Measurements from ENCODE around the gene RNF217. TPM values are rescaled to one million over a fixed set of nuclear protein-coding genes. Genes with fewer than 3 reads are reported as not detected.

The RNF217 gene
- total and polyA plus RNA-seq, 2 of the 13 experiments (the other 11 are each of a cell fraction or from before 2014, with no cell fraction given): 2.2 to 2.4 TPM

DNA sequence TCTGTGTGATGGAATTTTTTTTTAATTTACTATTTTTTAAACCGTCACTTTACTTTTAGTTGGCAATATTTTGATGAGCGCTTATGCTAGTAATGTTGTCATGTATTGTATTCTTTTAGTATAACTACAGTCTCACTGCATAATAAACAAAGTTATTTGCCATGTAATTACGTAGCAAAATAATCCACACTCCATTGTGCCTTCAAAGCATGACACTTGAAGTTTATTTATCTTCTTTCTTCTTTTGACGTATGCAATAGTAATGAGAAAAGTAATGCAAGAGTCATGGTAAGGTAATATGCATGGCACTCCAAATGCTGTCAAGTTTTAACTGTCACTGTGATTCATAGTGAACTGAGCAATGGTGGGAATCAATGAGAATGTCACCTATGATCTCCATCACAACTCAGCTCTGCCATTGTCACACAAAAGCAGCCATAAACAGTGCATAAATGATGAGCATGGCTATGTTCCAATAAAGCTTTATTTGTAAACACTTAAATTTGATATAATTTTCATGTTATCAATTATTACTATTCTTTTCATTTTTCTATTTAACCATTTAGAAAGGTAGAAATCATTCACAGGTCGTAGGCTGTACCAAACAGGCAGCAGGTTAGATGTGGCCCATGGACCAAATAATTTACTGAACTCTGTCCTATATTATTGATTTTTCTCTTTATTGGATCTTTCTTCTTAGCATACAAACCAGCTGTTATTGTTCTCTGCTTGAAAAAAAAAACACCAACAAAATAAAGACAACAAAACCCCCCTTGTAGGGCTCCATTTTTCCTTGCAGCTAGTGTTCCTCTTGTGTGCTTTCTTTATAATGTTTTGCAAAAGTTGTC lies 27.1 kb downstream of the RNF217 start:
- ChIA-PET CTCF (ENCODE audit: low intra/inter-chr PET ratio, low total read pairs) (no interaction called here), POLR2A (no interaction called here)
- no peak for TF ChIP-seq ZFX (CRISPR knock-in tag; IDR thresholded peaks at IDR 0.05; ENCODE audit: low read depth)
- no peak for TF ChIP-seq ZNF546 (CRISPR knock-in tag; conservative IDR thresholded peaks at IDR 0.05)
- no peak for TF ChIP-seq ATRX (CRISPR knock-in tag; IDR thresholded peaks at IDR 0.05; ENCODE audit: borderline replicate concordance)
- TF ChIP-seq, protein P1, sequence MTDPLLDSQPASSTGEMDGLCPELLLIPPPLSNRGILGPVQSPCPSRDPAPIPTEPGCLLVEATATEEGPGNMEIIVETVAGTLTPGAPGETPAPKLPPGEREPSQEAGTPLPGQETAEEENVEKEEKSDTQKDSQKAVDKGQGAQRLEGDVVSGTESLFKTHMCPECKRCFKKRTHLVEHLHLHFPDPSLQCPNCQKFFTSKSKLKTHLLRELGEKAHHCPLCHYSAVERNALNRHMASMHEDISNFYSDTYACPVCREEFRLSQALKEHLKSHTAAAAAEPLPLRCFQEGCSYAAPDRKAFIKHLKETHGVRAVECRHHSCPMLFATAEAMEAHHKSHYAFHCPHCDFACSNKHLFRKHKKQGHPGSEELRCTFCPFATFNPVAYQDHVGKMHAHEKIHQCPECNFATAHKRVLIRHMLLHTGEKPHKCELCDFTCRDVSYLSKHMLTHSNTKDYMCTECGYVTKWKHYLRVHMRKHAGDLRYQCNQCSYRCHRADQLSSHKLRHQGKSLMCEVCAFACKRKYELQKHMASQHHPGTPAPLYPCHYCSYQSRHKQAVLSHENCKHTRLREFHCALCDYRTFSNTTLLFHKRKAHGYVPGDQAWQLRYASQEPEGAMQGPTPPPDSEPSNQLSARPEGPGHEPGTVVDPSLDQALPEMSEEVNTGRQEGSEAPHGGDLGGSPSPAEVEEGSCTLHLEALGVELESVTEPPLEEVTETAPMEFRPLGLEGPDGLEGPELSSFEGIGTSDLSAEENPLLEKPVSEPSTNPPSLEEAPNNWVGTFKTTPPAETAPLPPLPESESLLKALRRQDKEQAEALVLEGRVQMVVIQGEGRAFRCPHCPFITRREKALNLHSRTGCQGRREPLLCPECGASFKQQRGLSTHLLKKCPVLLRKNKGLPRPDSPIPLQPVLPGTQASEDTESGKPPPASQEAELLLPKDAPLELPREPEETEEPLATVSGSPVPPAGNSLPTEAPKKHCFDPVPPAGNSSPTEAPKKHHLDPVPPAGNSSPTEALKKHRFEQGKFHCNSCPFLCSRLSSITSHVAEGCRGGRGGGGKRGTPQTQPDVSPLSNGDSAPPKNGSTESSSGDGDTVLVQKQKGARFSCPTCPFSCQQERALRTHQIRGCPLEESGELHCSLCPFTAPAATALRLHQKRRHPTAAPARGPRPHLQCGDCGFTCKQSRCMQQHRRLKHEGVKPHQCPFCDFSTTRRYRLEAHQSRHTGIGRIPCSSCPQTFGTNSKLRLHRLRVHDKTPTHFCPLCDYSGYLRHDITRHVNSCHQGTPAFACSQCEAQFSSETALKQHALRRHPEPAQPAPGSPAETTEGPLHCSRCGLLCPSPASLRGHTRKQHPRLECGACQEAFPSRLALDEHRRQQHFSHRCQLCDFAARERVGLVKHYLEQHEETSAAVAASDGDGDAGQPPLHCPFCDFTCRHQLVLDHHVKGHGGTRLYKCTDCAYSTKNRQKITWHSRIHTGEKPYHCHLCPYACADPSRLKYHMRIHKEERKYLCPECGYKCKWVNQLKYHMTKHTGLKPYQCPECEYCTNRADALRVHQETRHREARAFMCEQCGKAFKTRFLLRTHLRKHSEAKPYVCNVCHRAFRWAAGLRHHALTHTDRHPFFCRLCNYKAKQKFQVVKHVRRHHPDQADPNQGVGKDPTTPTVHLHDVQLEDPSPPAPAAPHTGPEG (CRISPR knock-in tag; IDR thresholded peaks at IDR 0.05): no peak
- TF ChIP-seq MLLT10 (CRISPR knock-in tag; IDR thresholded peaks at IDR 0.05): no peak
- TF ChIP-seq ZNF724P (CRISPR knock-in tag; IDR thresholded peaks at IDR 0.05; ENCODE audit: borderline replicate concordance): no peak
- TF ChIP-seq HIVEP1 (CRISPR knock-in tag; IDR thresholded peaks at IDR 0.05): no peak
- no peak for TF ChIP-seq POLR2AphosphoS5 (IDR thresholded peaks at IDR 0.05; ENCODE audit: low read depth, low read length)
- no peak overlapping the region for H3K4me3 ChIP-seq (replicated peaks in 1 of 3; ENCODE audit: insufficient read depth in 1 of 3, low read depth in 2 of 3, low read length in 3 of 3)
- no peak overlapping the region for H3K27ac ChIP-seq (ENCODE audit: extremely low read length, insufficient read depth, low read length)
- no peaks in the 10 kb centered on the region for H3K36me3 ChIP-seq (replicated peaks in 1 of 2; ENCODE audit: control insufficient read depth in 1 of 2, insufficient read depth in 2 of 2, low read length in 2 of 2)
- H3K27me3 ChIP-seq (ENCODE audit: control insufficient read depth in 1 of 2, insufficient read depth in 2 of 2, low read length in 2 of 2): no peaks in the 10 kb centered on the region
- no peak overlapping the region for H3K4me2 ChIP-seq (ENCODE audit: low read depth, low read length)
- 41% methylated on average over 5 of the region's 5 CpGs for WGBS (ENCODE audit: low lambda C conversion rate)
- no peak for ATAC-seq
- intact Hi-C loops (cut with micrococcal nuclease; ENCODE audit: unreplicated experiment) (no loop called here), in situ Hi-C loops (cut with HindIII; ENCODE audit: extremely low pct_ligation_motif_present, low pct_unique_long_range_greater_than_20kb) (no loop called here)
- no peaks in the 10 kb centered on the region for H3K79me2 ChIP-seq (ENCODE audit: insufficient read depth, low read length)
- no peaks in the 10 kb centered on the region for H3K9me3 ChIP-seq (ENCODE audit: low read length)
- H4K20me1 ChIP-seq (ENCODE audit: insufficient read depth, low read length): no peaks in the 10 kb centered on the region
- FAIRE-seq: no peak
- H3K9ac ChIP-seq (ENCODE audit: insufficient read depth, low read depth, low read length): no peak overlapping the region
- no peak overlapping the region for H2AFZ ChIP-seq (ENCODE audit: low read length)
- no TSS peak for BruUV-seq (replicated peaks)
- H3K4me1 ChIP-seq (ENCODE audit: insufficient read depth, low read length): no peaks in the 10 kb centered on the region
- no peak for DNase-seq (ENCODE audit: low spot score)

All from HepG2 (cell line).